OCI-LY7 (cell line): ENCODE data around the gene PCDH9. TPM values are rescaled to one million over a fixed set of nuclear protein-coding genes. Genes with fewer than 3 reads are reported as not detected.

ENCODE experiments used
- BruUV-seq: library from RNA; stranded (reverse); fragments of 400-500 nt; replicated peaks from 2 replicates; lab custom pipeline; 2021; lab: Mats Ljungman, UMichigan
- CTCF ChIA-PET: fragments of 300-600 bp; sonication (Branson Sonifier 250); formaldehyde crosslinking; loops from one replicate; lab custom pipeline; 2022; ENCODE audit warnings: antibody characterized with exemption; ENCODE audit not compliant: unreplicated experiment; lab: Charles Lee
- POLR2A ChIA-PET: fragments of 300-600 bp; sonication (Branson Sonifier 250); formaldehyde crosslinking; loops from one replicate; lab custom pipeline; 2022; ENCODE audit warnings: antibody characterized with exemption; lab: Charles Lee
- DNase-seq: peaks from one replicate; pipeline ENCODE4 v3.0.0-alpha.2; 2015; ENCODE audit warnings: low spot score
- H2AFZ ChIP-seq: fragments of 200-600 bp; sonication (generic), shearing (Covaris generic); 2 replicates; pipeline ENCODE4 v1.6.1; 2014; ENCODE audit warnings: mild to moderate bottlenecking, antibody characterized with exemption, low read length, moderate library complexity
- H3K27ac ChIP-seq: fragments of 200-600 bp; sonication (generic); 2 replicates; pipeline ENCODE4 v1.5.1; 2014; ENCODE audit warnings: mixed run types, low read depth, mild to moderate bottlenecking, moderate library complexity, low read length, inconsistent platforms; ENCODE audit not compliant: poor library complexity, severe bottlenecking
- H3K36me3 ChIP-seq: fragments of 200-600 bp; sonication (generic); 2 replicates; pipeline ENCODE4 v1.6.1; 2014; ENCODE audit warnings: mild to moderate bottlenecking, antibody characterized with exemption, low read length, moderate library complexity, mixed read lengths; ENCODE audit not compliant: insufficient read depth
- H3K4me1 ChIP-seq: fragments of 200-600 bp; sonication (generic); 2 replicates; pipeline ENCODE4 v1.5.1; 2014; ENCODE audit warnings: mild to moderate bottlenecking, low read length; ENCODE audit not compliant: insufficient read depth, poor library complexity, severe bottlenecking
- H3K4me2 ChIP-seq: fragments of 200-600 bp; sonication (generic); 2 replicates; pipeline ENCODE4 v1.6.1; 2014; ENCODE audit warnings: mild to moderate bottlenecking, low read length
- H3K4me3 ChIP-seq: fragments of 200-600 bp; sonication (generic); 2 replicates; pipeline ENCODE4 v1.5.1; 2014; ENCODE audit warnings: mild to moderate bottlenecking, low read depth, low read length; ENCODE audit not compliant: poor library complexity, severe bottlenecking
- H3K79me2 ChIP-seq: fragments of 200-600 bp; sonication (generic); 2 replicates; pipeline ENCODE4 v1.6.1; 2016; ENCODE audit warnings: low read depth, mild to moderate bottlenecking, low read length, moderate library complexity, mixed read lengths; ENCODE audit not compliant: insufficient read depth
- H3K9me2 ChIP-seq: fragments of 200-600 bp; sonication (generic); 2 replicates; pipeline ENCODE4 v1.6.1; 2016; ENCODE audit warnings: mild to moderate bottlenecking, low read length, mixed read lengths; ENCODE audit not compliant: insufficient read depth
- H3K9me3 ChIP-seq: fragments of 200-600 bp; sonication (generic); 2 replicates; pipeline ENCODE4 v1.6.1; 2014; ENCODE audit warnings: mild to moderate bottlenecking, mixed run types, low read length, mixed read lengths
- H4K20me1 ChIP-seq: fragments of 200-600 bp; sonication (generic); 2 replicates; pipeline ENCODE4 v1.6.1; 2014; ENCODE audit warnings: mild to moderate bottlenecking, antibody characterized with exemption, low read length, moderate library complexity, mixed read lengths; ENCODE audit not compliant: insufficient read depth
- CTCF ChIP-seq: fragments of 200-600 bp; sonication (generic); conservative IDR thresholded peaks from 2 replicates; pipeline ENCODE4 v1.5.1; 2014; ENCODE audit warnings: mild to moderate bottlenecking, antibody characterized with exemption, low read length, moderate library complexity, mixed read lengths
- EZH2phosphoT487 ChIP-seq: fragments of 200-600 bp; sonication (generic); IDR thresholded peaks from 2 replicates; pipeline ENCODE4 v1.6.1; 2018; ENCODE audit warnings: low read depth, borderline replicate concordance, mild to moderate bottlenecking, mixed run types, antibody characterized with exemption, low read length, moderate library complexity, mixed read lengths
- intact Hi-C: fragments of 100-400 bp; cut with micrococcal nuclease; formaldehyde crosslinking; loops from one replicate; pipeline ENCODE4 v1.10.0; 2022; ENCODE audit not compliant: unreplicated experiment
- total RNA-seq, 2 experiments: library from RNA; depleted of rRNA in 1 of 2; stranded (reverse); fragments of >200 nt in 1 of 2; shearing (Covaris generic) in 1 of 2; gene quantifications; 2 replicates each; pipeline ENCODE4 v1.2.3, GENCODE V29; 2014 to 2022

The PCDH9 gene
- total RNA-seq, 2 experiments from 2014 or later = 20.1 to 26.0 TPM

GRCh38 chr13:66675620-66676019, 554.5 kb downstream of the PCDH9 start:
- no peaks in the 10 kb centered on the region; the same call in 1 of the 2 replicates for H3K9me3 ChIP-seq
- intact Hi-C loops = no loop called here

GRCh38 chr13:66673401-66673800, 556.7 kb downstream of the PCDH9 start:
- POLR2A ChIA-PET = interaction anchor here (0.6 to 1.0 kb wide), 3 partner anchors 12 to 480 kb away, joined by 3 to 4 read pairs (median 4); no protein-coding TSS in a partner anchor

More at GRCh38 chr13:66675620-66676019, 554.5 kb downstream of the PCDH9 start:
- no peaks in the 10 kb centered on the region for H3K79me2 ChIP-seq
- CTCF ChIA-PET = no interaction called here
- no peak for TF ChIP-seq EZH2phosphoT487
- no peak for TF ChIP-seq CTCF
- H3K4me3 ChIP-seq = no peak overlapping the region
- BruUV-seq = no TSS peak
- H3K4me1 ChIP-seq = no peaks in the 10 kb centered on the region
- no peaks in the 10 kb centered on the region for H3K9me2 ChIP-seq
- H2AFZ ChIP-seq = peak overlapping the region; percentile 59
- POLR2A ChIA-PET = interaction anchor here (1.0 to 1.4 kb wide), 2 partner anchors 8 to 21 kb away, joined by 3 to 4 read pairs; no protein-coding TSS in a partner anchor
- no peak overlapping the region for H3K27ac ChIP-seq
- H4K20me1 ChIP-seq = no peaks in the 10 kb centered on the region
- no peak overlapping the region for H3K4me2 ChIP-seq
- no peak for DNase-seq
- no peaks in the 10 kb centered on the region for H3K36me3 ChIP-seq

More at GRCh38 chr13:66673401-66673800, 556.7 kb downstream of the PCDH9 start:
- Histone ChIP-seq H2AFZ (no peak overlapping the region), H3K4me1 (no peaks in the 10 kb centered on the region), H3K4me3 (no peak overlapping the region), H3K4me2 (no peak overlapping the region), H3K9me2 (no peaks in the 10 kb centered on the region), H3K9me3 (peaks cover 7% of the 10 kb centered on the region; the same call in 1 of the 2 replicates), H3K79me2 (no peaks in the 10 kb centered on the region), H3K36me3 (no peaks in the 10 kb centered on the region), H3K27ac (no peak overlapping the region), H4K20me1 (no peaks in the 10 kb centered on the region)
- no TSS peak for BruUV-seq
- no peak for TF ChIP-seq EZH2phosphoT487
- TF ChIP-seq CTCF = no peak
- CTCF ChIA-PET = no interaction called here
- no peak for DNase-seq
- intact Hi-C loops = no loop called here
